ENCODE data around the gene NDRG3.

GRCh38 chr20:36606158-36607066, 139.5 kb downstream of the NDRG3 start:
- no peak for TF ChIP-seq EZH2 (IDR thresholded peaks at IDR 0.05; ENCODE audit: insufficient read depth, poor library complexity, severe bottlenecking)
- no peak for TF ChIP-seq EZH2phosphoT487 (IDR thresholded peaks at IDR 0.05; ENCODE audit: insufficient read depth, low read depth)

Data from GM23248 (cell line).